ENCODE data around the gene CIC.

Gene CIC

GRCh38 chr19:42250666-42251531, 18.2 kb upstream of the CIC start:
- no peaks in the 10 kb centered on the region for H3K27me3 ChIP-seq (ENCODE audit: control insufficient read depth, insufficient read depth, low read length)
- WGBS (ENCODE audit: insufficient coverage, insufficient read length) = no CpG with 5 or more reads among the region's 19 CpGs
- no peaks in the 10 kb centered on the region for H3K9me3 ChIP-seq (ENCODE audit: control insufficient read depth, insufficient read depth, low read length)
- DNase-seq (ENCODE audit: low read depth, low spot score) = no peak
- peaks cover 7% of the 10 kb centered on the region; the same call in 1 of the 2 replicates for H3K36me3 ChIP-seq (ENCODE audit: control insufficient read depth, insufficient read depth, low read length)
- no peak overlapping the region for H3K27ac ChIP-seq (ENCODE audit: low read length)
- peaks cover 15% of the 10 kb centered on the region for H3K4me1 ChIP-seq (ENCODE audit: control insufficient read depth, insufficient read depth, low read length)
- H3K4me3 ChIP-seq (ENCODE audit: low read length) = no peak overlapping the region

- Histone ChIP-seq H3K27ac (ENCODE audit: low read length) (no peak overlapping the region), H3K27me3 (ENCODE audit: control insufficient read depth, insufficient read depth, low read length) (no peaks in the 10 kb centered on the region), H3K36me3 (ENCODE audit: control insufficient read depth, insufficient read depth, low read length) (peaks cover 7% of the 10 kb centered on the region; the same call in 1 of the 2 replicates), H3K9me3 (ENCODE audit: control insufficient read depth, insufficient read depth, low read length) (no peaks in the 10 kb centered on the region), H3K4me1 (ENCODE audit: control insufficient read depth, insufficient read depth, low read length) (peaks cover 13% of the 10 kb centered on the region), H3K4me3 (ENCODE audit: low read length) (no peak overlapping the region)
- no peak for DNase-seq (ENCODE audit: low read depth, low spot score)
- no CpG with 5 or more reads among the region's 4 CpGs for WGBS (ENCODE audit: insufficient coverage, insufficient read length)
Measured at GRCh38 chr19:42251572-42252358, 17.3 kb upstream of the CIC start.

- peaks cover 13% of the 10 kb centered on the region for H3K4me1 ChIP-seq (ENCODE audit: control insufficient read depth, insufficient read depth, low read length)
- no peak for DNase-seq (ENCODE audit: low read depth, low spot score)
- H3K4me3 ChIP-seq (ENCODE audit: low read length) = peak overlapping the region; percentile 82; the same call in 1 of the 2 replicates
- no peak overlapping the region for H3K27ac ChIP-seq (ENCODE audit: low read length)
- no CpG with 5 or more reads among the region's 27 CpGs for WGBS (ENCODE audit: insufficient coverage, insufficient read length)
- no peaks in the 10 kb centered on the region for H3K9me3 ChIP-seq (ENCODE audit: control insufficient read depth, insufficient read depth, low read length)
- no peaks in the 10 kb centered on the region for H3K27me3 ChIP-seq (ENCODE audit: control insufficient read depth, insufficient read depth, low read length)
- peaks cover 7% of the 10 kb centered on the region; the same call in 1 of the 2 replicates for H3K36me3 ChIP-seq (ENCODE audit: control insufficient read depth, insufficient read depth, low read length)
Measured at GRCh38 chr19:42252365-42253244, 16.4 kb upstream of the CIC start.

- WGBS (ENCODE audit: insufficient coverage, insufficient read length) = no CpG with 5 or more reads among the region's 71 CpGs
Measured at GRCh38 chr19:42253245-42254088, 15.6 kb upstream of the CIC start.

GRCh38 chr19:42254089-42254849, 14.8 kb upstream of the CIC start:
- H3K9me3 ChIP-seq (ENCODE audit: control insufficient read depth, insufficient read depth, low read length) = no peaks in the 10 kb centered on the region
- H3K4me3 ChIP-seq (ENCODE audit: low read length) = peak overlapping the region; percentile 38
- DNase-seq (ENCODE audit: low read depth, low spot score) = no peak
- H3K4me1 ChIP-seq (ENCODE audit: control insufficient read depth, insufficient read depth, low read length) = peaks cover 13% of the 10 kb centered on the region
- no CpG with 5 or more reads among the region's 70 CpGs for WGBS (ENCODE audit: insufficient coverage, insufficient read length)
- H3K27me3 ChIP-seq (ENCODE audit: control insufficient read depth, insufficient read depth, low read length) = no peaks in the 10 kb centered on the region
- H3K27ac ChIP-seq (ENCODE audit: low read length) = no peak overlapping the region
- H3K36me3 ChIP-seq (ENCODE audit: control insufficient read depth, insufficient read depth, low read length) = peaks cover 7% of the 10 kb centered on the region; the same call in 1 of the 2 replicates

More at GRCh38 chr19:42253245-42254088, 15.6 kb upstream of the CIC start:
- no peak overlapping the region for H3K27ac ChIP-seq (ENCODE audit: low read length)
- H3K36me3 ChIP-seq (ENCODE audit: control insufficient read depth, insufficient read depth, low read length) = peaks cover 7% of the 10 kb centered on the region; the same call in 1 of the 2 replicates
- no peak for DNase-seq (ENCODE audit: low read depth, low spot score)
- peak overlapping the region; percentile 82; the same call in 1 of the 2 replicates for H3K4me3 ChIP-seq (ENCODE audit: low read length)
- H3K9me3 ChIP-seq (ENCODE audit: control insufficient read depth, insufficient read depth, low read length) = no peaks in the 10 kb centered on the region
- peaks cover 13% of the 10 kb centered on the region for H3K4me1 ChIP-seq (ENCODE audit: control insufficient read depth, insufficient read depth, low read length)
- H3K27me3 ChIP-seq (ENCODE audit: control insufficient read depth, insufficient read depth, low read length) = no peaks in the 10 kb centered on the region

GRCh38 chr19:42254850-42255765, 13.9 kb upstream of the CIC start, which contains the start of gene ERF:
ERF (minus strand) TSS chr19:42255128; CDS start chr19:42254999, 129 bp downstream.
- Histone ChIP-seq H3K36me3 (ENCODE audit: control insufficient read depth, insufficient read depth, low read length) (peaks cover 4% of the 10 kb centered on the region; the same call in 1 of the 2 replicates), H3K4me3 (ENCODE audit: low read length) (peak within 1 kb of the TSS; percentile 38), H3K27me3 (ENCODE audit: control insufficient read depth, insufficient read depth, low read length) (no peaks in the 10 kb centered on the region), H3K27ac (ENCODE audit: low read length) (no peak within 1 kb of the TSS), H3K9me3 (ENCODE audit: control insufficient read depth, insufficient read depth, low read length) (no peaks in the 10 kb centered on the region), H3K4me1 (ENCODE audit: control insufficient read depth, insufficient read depth, low read length) (peaks cover 13% of the 10 kb centered on the region)
- DNase-seq (ENCODE audit: low read depth, low spot score) = no peak
- no CpG with 5 or more reads among the region's 75 CpGs for WGBS (ENCODE audit: insufficient coverage, insufficient read length)

- H3K27ac ChIP-seq (ENCODE audit: low read length) = no peak overlapping the region
- WGBS (ENCODE audit: insufficient coverage, insufficient read length) = no CpG with 5 or more reads among the region's 38 CpGs
Measured at GRCh38 chr19:42255766-42256745, 13.0 kb upstream of the CIC start.

More at GRCh38 chr19:42255766-42256745, 13.0 kb upstream of the CIC start:
- no peaks in the 10 kb centered on the region for H3K9me3 ChIP-seq (ENCODE audit: control insufficient read depth, insufficient read depth, low read length)
- no peak for DNase-seq (ENCODE audit: low read depth, low spot score)
- H3K4me3 ChIP-seq (ENCODE audit: low read length) = peak overlapping the region; percentile 37; the same call in 1 of the 2 replicates
- no peaks in the 10 kb centered on the region for H3K27me3 ChIP-seq (ENCODE audit: control insufficient read depth, insufficient read depth, low read length)
- peaks cover 12% of the 10 kb centered on the region for H3K4me1 ChIP-seq (ENCODE audit: control insufficient read depth, insufficient read depth, low read length)
- no peaks in the 10 kb centered on the region for H3K36me3 ChIP-seq (ENCODE audit: control insufficient read depth, insufficient read depth, low read length)

All from iPS DF 6.9 (cell line).